ENCODE results near the gene PLXNB3.
A peak's percentile ranks its signal among the peaks of the same experiment; 100 is the strongest.

Gene PLXNB3

DNA sequence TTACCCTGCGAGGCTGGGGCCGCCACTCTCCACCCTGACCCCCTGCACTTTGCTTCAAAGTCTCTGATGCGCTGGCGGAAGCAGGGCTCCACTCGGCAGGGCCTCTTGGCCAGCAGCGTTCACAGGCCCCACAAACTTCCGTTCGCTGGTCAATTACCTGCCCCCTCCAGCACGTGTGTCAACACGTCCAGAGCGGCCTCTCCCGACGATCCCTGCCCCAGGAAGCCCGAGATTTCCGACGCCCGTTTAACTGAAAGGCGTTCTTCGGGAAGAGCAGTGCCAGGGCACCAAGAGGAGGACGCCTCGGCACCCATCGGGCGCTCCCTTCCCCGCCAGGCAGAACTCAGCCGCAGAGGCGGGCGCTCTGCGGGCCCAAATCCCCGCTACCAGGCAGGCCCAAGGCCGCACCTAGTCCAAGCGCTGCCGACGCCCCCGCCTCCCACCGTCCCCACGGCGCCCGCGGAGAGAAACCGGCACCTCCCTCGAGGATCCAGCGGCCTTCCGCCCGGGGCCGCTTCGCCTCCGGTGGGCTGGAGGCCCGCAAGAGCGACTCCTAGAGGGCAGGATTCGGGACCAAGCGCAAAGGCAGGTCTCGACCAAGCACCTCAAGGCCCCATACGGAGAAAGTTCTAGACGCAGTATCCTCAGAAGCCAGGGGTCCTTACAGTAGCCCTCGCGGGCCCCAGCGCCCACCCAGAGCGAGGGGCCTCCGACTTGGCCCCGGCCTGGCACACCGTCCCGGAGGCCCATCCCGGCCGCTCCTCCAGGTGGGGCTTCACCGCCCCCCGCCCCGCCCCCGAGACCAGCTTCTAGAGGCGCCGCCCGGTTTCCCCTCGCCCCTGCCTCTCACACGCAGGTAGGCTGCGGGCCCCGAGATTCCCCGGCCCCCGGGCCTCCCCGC lies 40.4 kb upstream of the PLXNB3 start:
- TF ChIP-seq, protein P1, sequence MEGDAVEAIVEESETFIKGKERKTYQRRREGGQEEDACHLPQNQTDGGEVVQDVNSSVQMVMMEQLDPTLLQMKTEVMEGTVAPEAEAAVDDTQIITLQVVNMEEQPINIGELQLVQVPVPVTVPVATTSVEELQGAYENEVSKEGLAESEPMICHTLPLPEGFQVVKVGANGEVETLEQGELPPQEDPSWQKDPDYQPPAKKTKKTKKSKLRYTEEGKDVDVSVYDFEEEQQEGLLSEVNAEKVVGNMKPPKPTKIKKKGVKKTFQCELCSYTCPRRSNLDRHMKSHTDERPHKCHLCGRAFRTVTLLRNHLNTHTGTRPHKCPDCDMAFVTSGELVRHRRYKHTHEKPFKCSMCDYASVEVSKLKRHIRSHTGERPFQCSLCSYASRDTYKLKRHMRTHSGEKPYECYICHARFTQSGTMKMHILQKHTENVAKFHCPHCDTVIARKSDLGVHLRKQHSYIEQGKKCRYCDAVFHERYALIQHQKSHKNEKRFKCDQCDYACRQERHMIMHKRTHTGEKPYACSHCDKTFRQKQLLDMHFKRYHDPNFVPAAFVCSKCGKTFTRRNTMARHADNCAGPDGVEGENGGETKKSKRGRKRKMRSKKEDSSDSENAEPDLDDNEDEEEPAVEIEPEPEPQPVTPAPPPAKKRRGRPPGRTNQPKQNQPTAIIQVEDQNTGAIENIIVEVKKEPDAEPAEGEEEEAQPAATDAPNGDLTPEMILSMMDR (IDR thresholded peaks at IDR 0.05; ENCODE audit: low read depth, low read length), result peak; percentile 50
- in situ Hi-C loops (cut with HindIII; ENCODE audit: low sequenced_read_pairs), result no loop called here
- peak overlapping the region; percentile 62 for H3K4me3 ChIP-seq (ENCODE audit: low read depth, low read length)
- peak; percentile 35 for DNase-seq (ENCODE audit: low read depth, low spot score)

DNA sequence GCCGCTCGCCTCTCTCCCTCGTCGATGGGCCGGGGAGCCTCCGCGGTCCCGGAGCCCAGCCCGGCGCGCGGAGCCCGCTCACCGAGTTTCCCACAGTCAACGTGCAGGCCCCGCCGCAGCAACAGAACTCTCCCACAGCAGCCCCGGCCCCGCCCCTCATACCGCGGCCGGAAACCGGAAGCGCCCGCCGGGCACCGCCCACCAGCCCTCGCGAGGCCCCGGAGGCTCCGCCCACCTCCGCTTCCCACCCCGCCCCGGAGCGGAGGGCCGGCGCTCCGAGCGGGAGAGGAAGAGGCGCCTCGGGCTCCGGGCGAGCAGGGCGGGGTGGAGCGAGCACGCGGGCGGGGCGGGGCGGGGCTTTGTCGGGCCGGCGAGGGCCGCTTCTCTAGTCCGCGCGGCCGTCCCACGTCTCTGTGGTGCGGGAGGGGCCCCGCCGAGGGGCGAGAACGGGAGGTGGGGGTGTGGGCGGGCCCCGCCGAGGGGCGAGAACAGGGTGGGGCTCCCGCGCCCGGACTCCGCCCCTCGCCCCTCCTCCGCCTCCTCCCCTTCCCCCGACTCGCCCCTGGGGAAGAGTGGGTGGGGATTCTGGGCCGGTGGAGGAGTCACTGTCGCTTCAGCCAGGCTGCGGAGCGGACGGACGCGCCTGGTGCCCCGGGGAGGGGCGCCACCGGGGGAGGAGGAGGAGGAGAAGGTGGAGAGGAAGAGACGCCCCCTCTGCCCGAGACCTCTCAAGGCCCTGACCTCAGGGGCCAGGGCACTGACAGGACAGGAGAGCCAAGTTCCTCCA lies 39.6 kb upstream of the PLXNB3 start, which contains the start of the genes ABCD1 and BCAP31:
ABCD1 (plus strand) TSS at position 605 of the 787 bp plus-strand sequence. CDS start 411 bp downstream, outside the sequence.
BCAP31 (minus strand) TSS at position 136 of the 787 bp plus-strand sequence. CDS start 1,143 bp downstream, outside the sequence.
- in situ Hi-C loops (cut with HindIII; ENCODE audit: low sequenced_read_pairs), result no loop called here
- DNase-seq (ENCODE audit: low read depth, low spot score), result peak; percentile 88
- TF ChIP-seq, protein P1 (IDR thresholded peaks at IDR 0.05; ENCODE audit: low read depth, low read length), result no peak
- peak within 1 kb of the TSS; percentile 62 for H3K4me3 ChIP-seq (ENCODE audit: low read depth, low read length)

DNA sequence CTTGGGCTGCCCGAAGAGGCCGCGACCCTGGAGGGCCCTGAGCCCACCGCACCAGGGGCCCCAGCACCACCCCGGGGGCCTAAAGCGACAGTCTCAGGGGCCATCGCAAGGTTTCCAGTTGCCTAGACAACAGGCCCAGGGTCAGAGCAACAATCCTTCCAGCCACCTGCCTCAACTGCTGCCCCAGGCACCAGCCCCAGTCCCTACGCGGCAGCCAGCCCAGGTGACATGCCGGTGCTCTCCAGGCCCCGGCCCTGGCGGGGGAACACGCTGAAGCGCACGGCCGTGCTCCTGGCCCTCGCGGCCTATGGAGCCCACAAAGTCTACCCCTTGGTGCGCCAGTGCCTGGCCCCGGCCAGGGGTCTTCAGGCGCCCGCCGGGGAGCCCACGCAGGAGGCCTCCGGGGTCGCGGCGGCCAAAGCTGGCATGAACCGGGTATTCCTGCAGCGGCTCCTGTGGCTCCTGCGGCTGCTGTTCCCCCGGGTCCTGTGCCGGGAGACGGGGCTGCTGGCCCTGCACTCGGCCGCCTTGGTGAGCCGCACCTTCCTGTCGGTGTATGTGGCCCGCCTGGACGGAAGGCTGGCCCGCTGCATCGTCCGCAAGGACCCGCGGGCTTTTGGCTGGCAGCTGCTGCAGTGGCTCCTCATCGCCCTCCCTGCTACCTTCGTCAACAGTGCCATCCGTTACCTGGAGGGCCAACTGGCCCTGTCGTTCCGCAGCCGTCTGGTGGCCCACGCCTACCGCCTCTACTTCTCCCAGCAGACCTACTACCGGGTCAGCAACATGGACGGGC lies 38.8 kb upstream of the PLXNB3 start:
- no peak for DNase-seq (ENCODE audit: low read depth, low spot score)
- in situ Hi-C loops (cut with HindIII; ENCODE audit: low sequenced_read_pairs), result no loop called here
- H3K4me3 ChIP-seq (ENCODE audit: low read depth, low read length), result peak overlapping the region; percentile 34
- TF ChIP-seq, protein P1 (IDR thresholded peaks at IDR 0.05; ENCODE audit: low read depth, low read length), result no peak

DNA sequence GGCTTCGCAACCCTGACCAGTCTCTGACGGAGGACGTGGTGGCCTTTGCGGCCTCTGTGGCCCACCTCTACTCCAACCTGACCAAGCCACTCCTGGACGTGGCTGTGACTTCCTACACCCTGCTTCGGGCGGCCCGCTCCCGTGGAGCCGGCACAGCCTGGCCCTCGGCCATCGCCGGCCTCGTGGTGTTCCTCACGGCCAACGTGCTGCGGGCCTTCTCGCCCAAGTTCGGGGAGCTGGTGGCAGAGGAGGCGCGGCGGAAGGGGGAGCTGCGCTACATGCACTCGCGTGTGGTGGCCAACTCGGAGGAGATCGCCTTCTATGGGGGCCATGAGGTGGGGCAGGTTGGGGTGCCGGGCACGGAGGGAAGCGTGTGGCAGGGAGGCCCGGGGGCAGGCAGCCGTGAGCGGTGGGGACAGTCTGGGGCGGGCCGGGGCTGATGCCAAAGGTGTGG lies 38.2 kb upstream of the PLXNB3 start:
- in situ Hi-C loops (cut with HindIII; ENCODE audit: low sequenced_read_pairs), result no loop called here
- no peak overlapping the region for H3K4me3 ChIP-seq (ENCODE audit: low read depth, low read length)
- TF ChIP-seq, protein P1 (IDR thresholded peaks at IDR 0.05; ENCODE audit: low read depth, low read length), result no peak
- no peak for DNase-seq (ENCODE audit: low read depth, low spot score)

DNA sequence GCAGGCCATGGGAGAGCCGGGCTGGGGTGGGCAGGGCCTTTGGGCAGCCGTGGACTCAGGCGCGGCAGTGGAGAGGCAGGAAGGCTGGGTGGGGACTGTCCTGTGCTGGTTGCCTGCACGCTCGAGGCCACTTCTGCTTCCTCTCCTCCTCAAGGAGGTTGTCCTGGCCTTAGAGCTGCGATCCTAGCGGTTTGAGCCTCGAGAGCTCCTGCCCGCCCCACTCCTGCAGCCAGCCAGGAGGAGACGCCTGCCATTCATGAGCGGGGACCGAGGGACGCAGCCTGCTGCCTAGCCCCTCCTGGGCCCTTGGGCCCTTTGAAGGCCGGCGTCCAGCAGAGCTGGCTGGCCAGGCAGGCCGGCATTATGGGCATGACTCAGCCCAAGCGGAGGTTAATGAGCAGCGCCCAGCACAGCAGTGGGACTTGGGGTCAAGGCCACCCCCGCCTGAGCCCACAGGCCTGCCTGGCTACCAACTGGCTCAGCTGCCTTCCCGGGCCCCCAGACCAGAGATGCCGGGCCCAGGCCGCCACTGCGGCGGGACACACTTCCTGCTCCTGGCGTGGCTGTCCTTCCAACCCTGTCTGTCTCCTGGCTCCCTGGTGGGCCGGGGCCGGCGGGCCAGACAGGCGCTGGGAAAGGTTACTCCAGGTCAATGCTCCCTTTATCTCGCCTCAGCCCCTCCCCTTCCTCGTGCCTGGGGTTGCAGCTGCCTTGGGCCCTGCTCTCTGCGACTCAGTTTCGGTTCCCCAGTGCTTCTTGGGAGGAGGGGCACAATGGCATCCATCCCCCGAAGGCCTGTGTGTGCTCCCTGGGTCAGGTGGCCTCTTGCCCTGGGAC lies 37.5 kb upstream of the PLXNB3 start:
- TF ChIP-seq, protein P1 (IDR thresholded peaks at IDR 0.05; ENCODE audit: low read depth, low read length), result no peak
- peak; percentile 56 for DNase-seq (ENCODE audit: low read depth, low spot score)
- peak overlapping the region; percentile 17 for H3K4me3 ChIP-seq (ENCODE audit: low read depth, low read length)
- in situ Hi-C loops (cut with HindIII; ENCODE audit: low sequenced_read_pairs), result no loop called here
